ENCODE measurements around the gene BANF2.

DNA sequence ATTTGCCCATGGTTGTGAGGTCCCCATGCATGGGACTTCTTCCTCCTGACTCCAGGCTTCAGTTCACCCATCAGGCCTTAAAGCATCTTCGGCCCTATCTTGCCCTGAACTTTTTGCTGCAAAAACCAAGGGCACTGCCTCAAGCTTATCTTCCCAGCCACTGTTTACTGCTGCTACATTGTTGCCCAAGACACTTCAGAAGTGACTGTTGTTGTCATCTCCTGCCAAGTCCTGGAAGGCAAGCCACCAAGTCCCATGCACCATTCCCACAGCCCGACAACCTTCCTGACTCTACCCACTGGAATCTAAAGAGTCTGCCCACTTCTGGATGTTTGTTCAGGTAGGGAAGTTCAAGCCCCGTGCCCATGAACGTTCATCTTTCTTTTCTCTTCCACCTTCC lies 12.4 kb downstream of the BANF2 start:
- TF ChIP-seq SIX5 (IDR thresholded peaks at IDR 0.05; ENCODE audit: low read depth, low read length, severe bottlenecking) (no peak), TAF1 (IDR thresholded peaks at IDR 0.05; ENCODE audit: borderline replicate concordance, low read depth, low read length) (no peak), GABPA (IDR thresholded peaks at IDR 0.05; ENCODE audit: low read depth) (no peak)
- TF ChIP-seq, protein P1, sequence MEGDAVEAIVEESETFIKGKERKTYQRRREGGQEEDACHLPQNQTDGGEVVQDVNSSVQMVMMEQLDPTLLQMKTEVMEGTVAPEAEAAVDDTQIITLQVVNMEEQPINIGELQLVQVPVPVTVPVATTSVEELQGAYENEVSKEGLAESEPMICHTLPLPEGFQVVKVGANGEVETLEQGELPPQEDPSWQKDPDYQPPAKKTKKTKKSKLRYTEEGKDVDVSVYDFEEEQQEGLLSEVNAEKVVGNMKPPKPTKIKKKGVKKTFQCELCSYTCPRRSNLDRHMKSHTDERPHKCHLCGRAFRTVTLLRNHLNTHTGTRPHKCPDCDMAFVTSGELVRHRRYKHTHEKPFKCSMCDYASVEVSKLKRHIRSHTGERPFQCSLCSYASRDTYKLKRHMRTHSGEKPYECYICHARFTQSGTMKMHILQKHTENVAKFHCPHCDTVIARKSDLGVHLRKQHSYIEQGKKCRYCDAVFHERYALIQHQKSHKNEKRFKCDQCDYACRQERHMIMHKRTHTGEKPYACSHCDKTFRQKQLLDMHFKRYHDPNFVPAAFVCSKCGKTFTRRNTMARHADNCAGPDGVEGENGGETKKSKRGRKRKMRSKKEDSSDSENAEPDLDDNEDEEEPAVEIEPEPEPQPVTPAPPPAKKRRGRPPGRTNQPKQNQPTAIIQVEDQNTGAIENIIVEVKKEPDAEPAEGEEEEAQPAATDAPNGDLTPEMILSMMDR (IDR thresholded peaks at IDR 0.05 in 2 of 3, conservative IDR thresholded peaks at IDR 0.05 in 1 of 3; ENCODE audit: control insufficient read depth in 2 of 3, extremely low read depth in 1 of 3, insufficient read depth in 1 of 3, low read depth in 3 of 3, low read length in 3 of 3), result no peak
